Measurements from ENCODE around the gene WASF3.

- TF ChIP-seq CTCF (IDR thresholded peaks at IDR 0.05) (no peak), EZH2 (IDR thresholded peaks at IDR 0.05) (no peak), EZH2phosphoT487 (IDR thresholded peaks at IDR 0.05) (no peak)
Observed at GRCh38 chr13:26681036-26681435, 123.6 kb downstream of the WASF3 start.
